NCI-H146 (cell line): ENCODE measurements around the gene NALCN.
A peak's percentile ranks its signal among the peaks of the same experiment; 100 is the strongest.

ENCODE experiments used
- DNase-seq: peaks from one replicate; lab custom pipeline; 2025; lab: John Stamatoyannopoulos, UW

NALCN gene

GRCh38 chr13:101415358-101416174 lies 742 bp downstream of the NALCN start:
- peak; percentile 73 for DNase-seq

- no peak for DNase-seq
These were observed 4.2 kb downstream of the NALCN start for GRCh38 chr13:101412076-101412475.

- no peak for DNase-seq
These were observed 7.2 kb downstream of the NALCN start for GRCh38 chr13:101408992-101409656.

- no peak for DNase-seq
These were observed 8.2 kb downstream of the NALCN start for GRCh38 chr13:101408154-101408553.

- DNase-seq, result no peak
These were observed 9.5 kb downstream of the NALCN start for GRCh38 chr13:101406791-101407190.

GRCh38 chr13:101401196-101401595 lies 15.1 kb downstream of the NALCN start:
- DNase-seq, result no peak

GRCh38 chr13:101399365-101399764 lies 16.9 kb downstream of the NALCN start:
- no peak for DNase-seq

GRCh38 chr13:101398920-101399319 lies 17.4 kb downstream of the NALCN start:
- no peak for DNase-seq

- no peak for DNase-seq
These were observed 18.1 kb downstream of the NALCN start for GRCh38 chr13:101398191-101398590.

- no peak for DNase-seq
These were observed 18.6 kb downstream of the NALCN start for GRCh38 chr13:101397742-101398141.

- no peak for DNase-seq
These were observed 21.7 kb downstream of the NALCN start for GRCh38 chr13:101394605-101395004.

GRCh38 chr13:101393140-101393539 lies 23.2 kb downstream of the NALCN start:
- no peak for DNase-seq

GRCh38 chr13:101390461-101390860 lies 25.8 kb downstream of the NALCN start:
- DNase-seq, result no peak

GRCh38 chr13:101384929-101385328 lies 31.4 kb downstream of the NALCN start:
- DNase-seq, result no peak

GRCh38 chr13:101383595-101383994 lies 32.7 kb downstream of the NALCN start:
- no peak for DNase-seq

- DNase-seq, result no peak
These were observed 33.6 kb downstream of the NALCN start for GRCh38 chr13:101382701-101383100.

GRCh38 chr13:101382086-101382485 lies 34.2 kb downstream of the NALCN start:
- peak; percentile 76 for DNase-seq

GRCh38 chr13:101360525-101360924 lies 55.8 kb downstream of the NALCN start:
- DNase-seq, result no peak

GRCh38 chr13:101354895-101355294 lies 61.4 kb downstream of the NALCN start:
- no peak for DNase-seq

GRCh38 chr13:101346942-101347728 lies 69.2 kb downstream of the NALCN start:
- DNase-seq, result no peak

GRCh38 chr13:101346161-101346560 lies 70.1 kb downstream of the NALCN start:
- no peak for DNase-seq

GRCh38 chr13:101343128-101343787 lies 73.0 kb downstream of the NALCN start:
- DNase-seq, result no peak
